GM18858 (cell line): ENCODE results near the gene GABARAP.

Experiments used
- ATAC-seq: cut with Tn5 transposase; IDR thresholded peaks from one replicate; pipeline ENCODE4 v1.9.1; 2021; ENCODE audit not compliant: unreplicated experiment

GABARAP gene

DNA sequence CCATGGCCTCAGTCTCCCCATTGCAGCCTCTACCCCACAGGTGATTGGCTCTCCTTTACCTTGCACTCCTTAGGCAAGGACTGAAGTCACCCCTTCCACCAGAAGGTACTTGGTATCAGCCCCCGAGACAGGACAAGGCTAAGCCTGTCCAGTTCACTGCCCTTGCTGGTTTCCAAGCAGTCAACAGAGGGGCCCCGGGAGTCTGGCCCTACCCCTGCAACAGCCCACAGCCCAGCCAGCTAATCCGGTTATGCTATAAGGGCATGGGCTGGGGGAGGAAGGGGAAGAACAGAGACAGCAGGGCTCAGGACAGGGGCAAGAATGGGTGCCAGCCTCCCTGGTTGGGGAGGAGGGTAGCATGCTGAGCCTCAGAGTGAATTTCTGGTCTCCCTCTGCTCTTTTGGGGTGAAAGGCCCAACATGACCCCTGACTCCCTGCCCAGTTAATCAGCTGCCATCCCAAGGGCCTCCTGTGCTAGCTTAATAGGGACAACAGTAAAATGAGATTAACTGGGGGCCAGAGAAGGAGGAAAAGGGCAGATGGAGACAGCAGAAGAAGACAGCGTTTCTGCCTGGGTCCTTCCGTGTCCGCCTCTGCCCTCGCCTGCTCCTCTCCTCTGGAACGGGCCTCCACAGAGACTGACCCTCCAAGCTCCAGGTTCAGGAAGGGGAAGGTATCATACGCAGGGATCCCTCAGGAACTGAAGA is 33.3 kb downstream of the GABARAP start:
- no peak for ATAC-seq

DNA sequence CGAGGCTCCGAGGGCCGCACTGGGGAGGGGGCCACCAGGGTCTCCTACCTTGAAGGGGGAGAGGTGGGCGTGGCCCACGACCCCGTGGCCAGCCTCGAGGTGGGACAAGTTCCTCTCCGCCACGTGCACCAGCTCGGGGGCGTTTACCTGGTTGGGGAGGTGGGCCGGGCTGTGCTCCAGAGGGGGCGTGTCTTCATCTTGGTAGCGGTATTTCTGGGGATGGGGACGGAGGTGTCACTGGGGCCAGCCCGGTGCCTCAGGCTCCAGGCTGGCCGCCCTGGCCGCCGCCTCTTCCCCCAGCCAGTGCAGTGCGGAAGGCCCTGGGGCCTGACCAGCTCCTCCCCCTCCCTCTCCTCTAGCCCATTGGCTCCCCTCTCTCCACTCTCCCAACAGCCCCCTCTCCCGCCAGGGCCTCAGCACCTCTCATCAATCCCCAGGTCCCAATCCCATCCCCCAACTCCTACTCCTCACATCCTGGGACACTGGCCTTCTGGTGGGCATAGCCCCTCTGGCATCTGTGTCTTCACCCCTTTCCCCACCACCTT is 34.1 kb downstream of the GABARAP start:
- ATAC-seq: no peak

DNA sequence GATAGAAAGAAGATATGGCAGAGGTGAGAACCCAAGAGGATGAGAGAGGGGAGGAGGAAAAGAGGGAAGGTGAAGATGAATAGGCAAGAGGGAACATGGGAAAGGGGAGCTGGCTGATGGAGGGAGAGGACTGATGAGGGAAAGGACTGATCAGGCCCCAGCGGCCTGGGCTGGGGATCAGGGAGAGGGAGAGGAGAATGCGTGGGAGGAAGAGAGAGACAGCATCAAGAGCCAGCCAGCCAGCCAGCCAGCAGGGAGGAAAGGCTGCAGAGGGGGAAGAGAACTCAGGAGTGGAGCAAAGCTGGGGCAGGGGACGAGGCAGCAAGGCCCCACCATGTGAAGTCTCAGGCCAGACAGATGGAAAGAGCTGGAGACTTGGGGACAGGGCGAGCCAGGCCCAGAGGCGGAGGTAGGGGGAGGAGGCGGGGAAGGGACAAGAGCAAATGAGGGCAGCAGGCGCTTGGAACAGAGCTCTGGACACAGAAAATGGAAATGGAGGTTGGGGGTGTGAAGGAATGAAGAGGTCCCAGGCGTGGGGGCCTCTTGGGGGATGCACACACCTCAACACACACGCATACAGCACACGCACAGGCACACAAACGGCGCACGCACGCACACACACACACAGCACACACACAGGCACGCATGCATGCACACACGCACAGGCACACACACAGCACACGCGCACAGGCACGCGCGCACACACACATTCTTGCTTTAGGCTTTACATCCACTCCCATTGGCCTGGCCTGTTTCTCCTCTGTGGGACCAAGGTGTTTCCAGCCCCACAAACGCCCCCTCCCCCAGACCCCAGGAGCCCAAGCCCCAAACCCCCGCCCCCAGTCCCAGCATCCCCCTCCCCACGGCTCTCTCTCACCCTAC is 34.9 kb downstream of the GABARAP start:
- no peak for ATAC-seq

DNA sequence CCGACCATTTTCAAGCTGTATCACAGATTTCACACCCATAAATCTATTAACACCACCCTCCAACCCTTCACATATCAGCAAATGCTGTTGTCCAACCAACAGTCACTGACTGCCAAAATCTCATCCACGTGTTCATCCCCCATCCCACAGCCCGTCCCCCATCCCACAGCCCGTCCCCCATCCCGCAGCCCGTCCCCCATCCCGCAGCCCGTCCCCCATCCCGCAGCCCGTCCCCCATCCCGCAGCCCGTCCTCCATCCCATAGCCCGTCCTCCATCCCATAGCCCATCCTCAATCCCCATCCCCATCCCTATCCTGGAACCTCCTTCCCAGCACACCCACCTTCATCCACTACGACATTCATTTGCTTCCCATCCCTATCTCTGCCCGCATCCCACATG is 36.7 kb downstream of the GABARAP start:
- no peak for ATAC-seq

DNA sequence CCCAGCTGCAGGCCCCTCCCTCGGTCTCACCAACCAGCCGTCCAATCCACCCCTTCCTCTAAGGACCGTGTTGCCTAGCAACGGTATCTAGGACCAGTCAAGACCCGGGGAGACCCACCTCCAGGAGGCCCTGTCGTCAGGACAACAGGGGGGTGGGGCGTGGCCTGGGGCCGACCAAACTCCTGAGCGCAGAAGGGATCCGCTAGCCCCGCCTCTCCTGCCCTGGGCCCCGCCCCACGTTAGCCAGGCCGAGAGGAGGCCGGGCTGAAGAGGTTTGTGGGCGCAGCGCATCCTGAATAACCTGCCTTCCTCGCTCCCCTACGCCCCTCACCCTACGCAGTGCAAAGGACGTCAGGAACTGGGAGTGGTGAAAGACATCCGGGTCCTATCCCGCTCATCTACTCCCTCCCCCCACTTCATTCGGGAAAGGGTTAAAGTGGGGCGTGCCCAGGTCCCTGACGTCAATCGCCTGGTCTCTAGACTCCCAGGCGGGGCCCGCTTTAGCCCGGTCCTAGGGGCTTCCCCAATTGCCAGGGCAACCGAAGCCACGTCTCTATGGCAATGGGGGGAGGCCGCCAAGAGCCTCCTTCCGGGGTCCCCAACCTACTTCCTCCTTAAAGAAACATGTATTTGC is 37.3 kb downstream of the GABARAP start:
- ATAC-seq: peak; percentile 61

DNA sequence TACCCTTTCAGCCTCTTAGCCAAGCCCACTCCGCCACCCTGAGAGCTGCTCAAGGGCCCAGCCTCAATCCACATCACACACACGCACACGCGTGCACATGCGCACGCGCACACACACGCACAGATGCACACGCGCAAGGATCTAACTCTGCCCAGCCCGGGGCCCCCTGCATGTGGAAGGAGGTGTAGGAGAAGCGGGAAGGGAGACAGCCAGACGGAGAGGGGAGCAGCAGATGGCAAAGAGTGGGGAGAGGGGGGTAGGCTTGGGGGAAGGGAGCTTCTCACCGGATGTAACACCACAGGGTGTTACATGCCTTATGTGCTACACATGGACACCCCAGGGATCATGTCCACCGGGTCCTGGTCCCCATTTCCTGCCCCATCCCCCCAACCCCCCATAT is 37.9 kb downstream of the GABARAP start:
- ATAC-seq: no peak

DNA sequence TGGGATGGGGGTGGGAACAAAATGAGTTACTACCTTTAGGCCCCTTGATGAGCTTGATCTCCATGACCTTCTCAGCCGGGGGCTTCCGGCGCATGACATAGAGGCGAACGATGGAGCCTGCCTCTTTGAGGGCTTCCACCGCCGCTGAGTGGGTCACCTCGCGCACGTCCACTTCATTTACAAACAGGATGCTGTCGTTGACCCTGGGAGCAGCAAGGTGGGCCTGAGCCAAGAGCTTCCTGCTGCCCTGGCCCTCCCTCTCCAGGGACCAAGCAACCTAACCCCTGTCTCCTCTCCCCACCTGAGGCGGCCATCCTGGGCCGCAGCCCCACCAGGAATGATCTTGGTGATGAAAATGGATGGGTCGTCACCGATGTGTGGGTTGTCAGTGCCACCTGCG is 38.9 kb downstream of the GABARAP start:
- ATAC-seq: no peak

DNA sequence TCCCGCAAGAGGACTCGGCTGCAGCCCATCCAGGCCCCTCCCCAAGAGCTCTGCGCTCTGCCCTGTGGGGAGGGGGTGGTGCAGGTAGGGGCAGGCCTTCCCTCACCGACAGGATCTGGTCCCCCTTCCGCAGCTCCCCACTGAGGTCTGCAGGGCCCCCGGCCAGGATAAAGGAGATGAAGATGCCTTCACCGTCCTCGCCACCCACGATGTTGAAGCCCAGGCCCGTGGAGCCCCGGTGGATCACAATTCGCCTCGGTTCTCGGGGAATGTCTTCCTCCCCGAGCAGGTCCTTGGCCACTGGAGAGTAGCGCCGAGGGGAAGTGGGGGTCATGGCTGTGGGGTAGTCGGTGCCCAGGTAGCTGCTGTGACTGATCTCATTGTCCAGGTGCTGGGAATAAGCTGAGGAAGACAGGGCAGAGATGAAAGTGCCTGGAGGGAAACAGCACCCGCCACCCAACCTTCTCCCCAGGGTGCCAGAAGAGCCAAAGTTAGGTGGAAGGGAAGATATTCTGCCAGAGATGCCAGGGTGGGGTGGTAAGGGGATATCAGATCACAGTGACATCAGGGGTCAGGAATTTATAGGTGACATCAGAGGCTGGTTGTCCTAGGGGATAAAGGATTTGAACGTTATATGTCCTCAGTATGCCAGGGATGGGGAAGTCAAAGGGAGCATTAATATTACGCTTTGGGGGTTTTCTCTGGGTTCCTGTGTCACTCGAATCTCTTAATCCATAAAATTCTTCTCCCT is 45.4 kb downstream of the GABARAP start:
- no peak for ATAC-seq

DNA sequence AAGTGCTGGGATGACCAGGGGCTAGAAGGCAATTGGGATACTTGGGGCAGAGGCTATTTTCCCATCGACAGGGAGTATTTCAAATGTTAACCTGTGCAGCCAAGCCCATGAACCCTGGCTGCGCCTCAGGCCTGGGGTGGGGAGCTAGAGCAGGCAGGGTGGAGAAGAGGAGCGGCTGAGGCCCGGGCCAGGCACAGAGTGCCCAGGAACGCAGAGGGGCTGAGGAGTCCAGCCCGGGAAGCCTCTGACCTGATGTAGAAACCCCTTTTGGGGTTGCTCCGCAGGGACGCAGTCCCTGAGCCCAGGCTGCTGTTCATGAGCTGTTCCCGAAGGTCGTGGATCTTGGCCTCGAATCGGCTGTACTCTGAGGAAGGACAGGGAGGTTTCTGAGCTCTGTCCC is 46.3 kb downstream of the GABARAP start:
- ATAC-seq: no peak

DNA sequence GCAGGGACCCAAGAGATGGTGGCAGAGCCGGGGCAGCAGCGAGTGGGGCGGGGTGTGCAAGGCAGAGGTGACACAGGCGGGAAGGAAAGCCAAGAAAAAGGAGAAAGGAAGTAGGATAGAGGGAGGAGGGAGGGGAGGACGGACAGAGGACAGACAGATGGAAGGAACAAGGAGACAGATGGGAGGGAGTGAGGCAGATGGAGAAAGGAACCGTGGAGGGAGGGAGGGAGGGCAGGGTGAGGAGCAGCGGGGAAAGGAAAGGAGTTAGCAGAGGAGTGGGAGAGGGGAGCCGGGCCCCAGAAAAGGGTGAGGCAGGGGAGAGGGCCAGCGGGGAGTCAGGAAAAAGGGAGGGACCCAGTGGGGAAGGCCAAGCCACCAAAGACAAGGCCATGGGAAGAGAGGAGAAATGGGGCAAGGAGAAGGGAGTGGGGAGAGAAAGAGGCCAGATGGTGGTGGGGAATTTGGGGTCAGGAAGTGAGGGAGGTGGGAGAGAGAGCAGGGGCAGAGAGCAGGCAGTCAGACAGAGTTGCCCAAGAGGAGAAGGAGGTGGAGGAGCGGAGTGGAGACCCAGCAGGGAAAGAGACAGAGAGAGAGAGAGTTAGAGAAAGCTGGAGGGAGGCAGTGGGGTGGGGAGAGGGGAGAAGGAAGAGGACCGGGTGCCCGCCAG is 49.8 kb downstream of the GABARAP start:
- ATAC-seq: no peak

DNA sequence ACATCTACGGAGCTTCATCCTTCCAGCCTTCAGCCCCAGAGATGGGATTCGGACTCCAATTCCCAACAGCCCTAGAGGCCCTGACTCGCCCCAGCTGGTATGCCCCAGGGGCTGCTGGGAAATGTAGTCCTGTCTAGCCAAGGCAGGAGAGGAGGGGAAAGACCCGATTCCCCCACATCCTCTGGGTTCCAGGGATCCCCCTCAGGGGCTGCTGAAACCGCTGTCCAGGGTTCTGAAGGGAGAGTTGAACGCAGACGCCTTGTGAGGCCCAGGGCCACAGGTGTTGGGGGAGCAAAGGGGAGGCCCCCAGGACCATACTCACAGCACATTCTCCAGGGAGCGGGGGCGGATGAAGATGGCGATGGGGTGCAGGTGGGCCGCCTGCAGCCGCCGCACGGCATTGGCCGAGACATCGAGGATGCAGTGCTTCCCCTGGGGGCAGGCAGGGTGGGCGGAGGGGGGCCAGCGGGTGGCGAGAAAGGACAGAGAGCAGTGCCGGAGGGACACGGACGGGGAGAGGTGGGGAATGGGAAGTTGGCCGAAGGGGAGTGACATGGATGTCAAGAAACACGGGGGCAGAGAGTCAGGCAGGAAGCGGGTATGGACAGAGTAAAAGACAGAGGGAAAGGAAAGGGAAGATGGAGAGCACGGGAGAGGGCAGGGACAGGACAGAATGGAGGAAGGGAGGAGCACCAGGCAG is 50.5 kb downstream of the GABARAP start:
- ATAC-seq: no peak

DNA sequence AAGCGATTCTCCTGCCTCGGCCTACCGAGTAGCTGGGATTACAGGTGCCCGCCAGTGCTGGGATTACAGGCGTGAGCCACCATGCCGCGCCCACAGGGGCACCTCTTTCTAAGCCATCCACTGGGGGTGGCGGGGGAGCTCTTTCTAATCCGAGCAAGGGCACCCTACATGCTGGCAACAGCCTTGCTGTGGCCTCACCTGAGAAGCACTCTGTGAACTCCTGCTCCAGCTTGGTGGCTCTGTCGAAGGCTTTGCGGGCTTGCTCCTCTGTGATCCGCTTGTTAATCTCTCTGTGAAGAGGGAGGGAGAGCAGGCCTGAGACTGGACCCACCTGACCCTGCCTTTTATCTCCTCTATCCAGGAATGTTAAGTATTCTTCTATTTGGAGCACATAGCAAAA is 51.2 kb downstream of the GABARAP start:
- no peak for ATAC-seq

DNA sequence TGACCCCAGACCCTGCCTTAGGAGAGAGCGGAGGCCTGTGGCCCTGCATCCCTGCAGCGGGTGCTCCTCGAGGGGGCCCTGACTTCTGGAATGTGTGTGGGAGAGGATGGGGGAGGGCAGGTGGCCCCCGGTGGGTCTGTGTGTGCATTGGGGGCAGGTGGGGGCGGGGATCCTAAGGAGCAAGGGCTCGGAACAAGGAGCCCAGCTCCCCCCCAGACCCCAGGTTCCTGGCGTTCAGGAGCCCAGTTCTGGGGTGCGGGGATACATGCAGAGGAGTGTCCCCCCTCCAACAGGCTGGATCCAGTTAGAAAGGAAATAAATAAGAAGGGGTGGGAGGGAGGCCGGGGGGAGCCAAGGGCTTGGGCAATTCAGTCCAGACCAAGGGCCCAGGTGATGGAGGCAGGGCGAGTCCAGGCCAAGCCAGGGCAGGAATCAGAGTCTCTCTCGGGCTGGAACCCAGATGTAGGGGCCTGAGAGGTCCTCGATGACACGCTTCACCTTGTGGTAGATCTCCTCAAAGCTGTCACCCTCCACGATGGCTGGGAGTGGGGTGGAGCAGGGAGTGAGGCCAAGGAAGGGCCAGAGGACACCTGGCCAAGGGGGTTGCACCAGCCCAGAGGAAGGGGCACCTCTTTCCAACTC is 51.9 kb downstream of the GABARAP start:
- no peak for ATAC-seq
